Pons (tissue), 1 donor: ENCODE measurements around the gene SETD1A.
"Not testable (repeated sequence)": the region's sequence is repeated elsewhere in the genome, so short reads cannot be mapped to it uniquely, and the experiment has no call there.

ENCODE experiments used
- DNase-seq: peaks from one replicate; pipeline ENCODE4 v3.0.0-alpha.2; 2016; ENCODE audit warnings: low spot score

The SETD1A gene

DNA sequence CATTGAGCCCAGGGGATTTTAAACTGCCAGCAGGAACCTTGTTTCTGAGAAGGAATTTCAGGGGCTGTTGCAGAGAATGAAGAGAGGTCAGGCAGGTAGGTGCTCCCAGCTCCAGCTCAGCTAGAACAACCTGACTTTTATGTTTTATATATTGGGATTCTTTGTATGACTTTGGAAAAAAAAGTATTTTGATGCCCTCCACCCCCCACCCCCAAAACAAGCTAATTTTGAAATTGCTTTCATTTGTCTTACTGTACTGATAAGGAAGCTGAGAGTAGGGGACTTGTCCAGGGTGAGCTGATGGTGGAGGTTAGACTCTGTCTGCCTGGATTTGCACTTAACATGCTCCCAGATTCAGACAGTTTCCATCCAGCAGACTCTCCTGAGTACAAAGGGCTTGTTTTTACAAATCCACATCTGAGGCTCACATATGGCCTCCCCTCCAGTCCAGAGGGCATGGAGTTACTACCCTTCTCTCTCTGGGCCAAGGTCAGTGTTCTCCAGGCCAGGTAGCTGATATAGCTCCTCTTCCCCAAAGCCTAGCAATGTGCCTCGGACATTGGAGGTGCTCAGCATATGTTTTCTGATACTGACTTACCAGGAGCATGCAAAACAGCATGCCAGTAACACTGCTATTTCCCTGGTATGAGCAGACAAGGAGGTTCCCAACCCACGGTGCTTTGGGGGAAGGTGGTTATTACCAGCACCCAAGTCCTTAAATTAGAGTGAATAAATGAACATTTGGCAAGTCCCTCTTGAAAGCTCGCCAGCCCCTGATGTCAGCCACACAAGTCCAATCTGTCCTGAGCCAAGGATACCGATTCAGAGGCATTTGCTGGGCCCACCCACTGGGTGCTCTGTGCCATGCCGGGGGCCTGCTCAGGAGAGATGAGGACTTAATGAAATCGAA, 41.6 kb downstream of the SETD1A start:
- DNase-seq, result no peak

DNA sequence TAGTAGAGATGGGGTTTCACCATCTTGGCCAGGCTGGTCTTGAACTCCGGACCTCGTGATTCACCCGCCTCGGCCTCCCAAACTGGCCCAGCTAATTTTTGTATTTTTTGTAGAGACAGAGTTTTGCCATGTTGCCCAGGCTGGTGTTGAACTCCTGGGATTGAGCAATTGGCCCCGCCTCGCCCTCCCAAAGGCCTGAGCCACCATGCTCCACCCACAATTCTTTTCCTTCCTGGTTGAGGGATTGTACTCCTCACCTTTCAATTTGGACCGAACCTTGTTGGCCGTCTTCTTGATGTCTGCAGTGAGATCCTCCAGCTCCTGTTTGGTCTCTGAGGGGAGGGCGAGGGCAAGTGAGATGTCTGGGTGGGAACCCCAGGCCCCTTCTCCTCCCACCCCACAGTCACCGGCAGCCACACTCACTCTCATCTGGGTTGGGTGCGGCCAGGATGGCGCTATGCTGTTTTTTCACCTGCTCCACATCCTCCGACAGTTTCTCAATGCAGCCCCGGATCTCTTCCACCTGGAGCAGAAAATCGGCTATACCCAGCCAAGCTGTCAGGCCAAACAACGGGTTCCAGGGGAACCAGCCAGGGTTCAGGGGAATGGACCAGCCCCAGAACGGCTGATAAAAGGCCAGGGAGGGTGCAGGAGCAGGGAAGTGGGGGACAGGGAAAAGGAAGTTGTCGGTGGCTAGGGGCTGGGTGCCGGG, 43.3 kb downstream of the SETD1A start:
- no peak for DNase-seq

DNA sequence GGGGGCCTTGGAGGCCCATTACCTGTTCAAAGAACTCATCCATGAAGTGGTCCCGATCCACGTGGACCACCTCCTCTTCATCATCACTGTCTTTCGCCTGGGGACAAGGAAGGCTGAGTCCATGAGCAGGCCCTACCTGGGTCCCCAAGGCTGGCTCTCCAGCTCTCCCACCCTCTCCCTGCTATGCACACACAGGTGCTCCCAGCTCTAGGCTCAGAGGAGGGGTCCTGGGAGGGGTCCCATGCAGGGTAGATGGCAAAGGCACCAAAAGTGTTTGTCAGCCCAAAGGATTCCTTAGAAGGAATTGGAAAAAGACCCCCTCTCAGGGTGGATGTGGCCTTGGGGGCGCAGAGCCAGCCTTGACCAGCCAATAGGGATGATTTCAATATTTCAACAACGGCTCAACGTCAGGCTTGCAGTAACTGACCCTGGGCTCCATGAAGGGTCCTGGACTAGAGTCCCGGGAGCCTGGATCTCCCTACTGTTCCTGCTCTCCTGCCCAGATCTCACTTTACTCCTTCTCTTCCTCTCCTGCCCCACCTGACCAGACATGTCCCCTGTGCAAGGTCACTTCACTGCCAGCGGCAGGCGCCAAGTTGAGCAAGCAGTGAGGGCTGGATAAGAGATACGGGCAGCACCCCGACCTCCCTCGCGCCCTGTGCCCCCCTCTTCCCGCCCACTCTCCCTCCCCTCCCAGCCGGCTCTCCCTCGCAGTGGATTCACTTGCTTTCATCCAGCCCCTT, 44.1 kb downstream of the SETD1A start:
- DNase-seq, result no peak

DNA sequence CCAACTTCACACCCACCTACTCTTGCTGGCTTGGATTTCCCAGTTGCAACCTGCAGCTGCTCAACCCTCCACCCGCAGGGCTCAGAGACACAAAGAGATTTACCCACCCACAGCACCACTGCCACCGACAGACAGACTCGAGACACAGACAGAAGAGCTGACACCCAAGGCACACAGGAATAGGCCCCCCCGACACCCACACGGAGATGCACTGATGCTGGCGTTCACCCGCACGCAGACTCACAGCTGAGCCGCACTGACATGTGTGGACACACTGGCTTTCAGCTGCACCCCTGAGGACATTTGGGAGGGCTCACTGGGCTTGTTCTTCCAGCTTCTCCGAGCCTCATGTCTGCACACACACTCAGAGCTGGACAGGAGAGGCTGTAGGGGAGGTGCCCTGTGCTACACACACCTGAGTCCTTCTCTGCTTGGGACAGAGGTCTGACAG, 44.7 kb downstream of the SETD1A start:
- DNase-seq, result no peak

DNA sequence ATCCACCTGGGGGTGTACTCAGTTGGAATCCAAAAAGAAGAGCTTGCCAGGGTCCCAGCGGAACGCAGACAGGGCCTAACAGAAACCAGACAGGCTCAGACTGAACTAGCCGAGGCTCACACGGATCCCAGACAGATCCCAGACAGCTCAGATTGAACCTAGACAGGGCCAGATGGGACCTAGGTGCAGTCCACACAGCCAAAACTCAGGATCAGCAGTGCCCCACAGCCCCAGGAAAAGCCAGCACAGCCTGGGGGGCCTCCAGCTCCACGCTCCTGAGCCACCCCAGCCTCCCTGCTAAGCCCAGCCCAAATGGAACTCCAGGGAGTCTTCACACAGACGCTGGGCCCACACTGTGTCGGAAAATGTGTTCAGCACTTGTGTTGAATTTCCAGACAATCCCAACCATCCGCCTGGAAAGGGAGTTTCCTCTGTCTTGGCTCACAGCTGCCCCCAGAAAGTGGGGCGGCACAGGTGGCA, 45.3 kb downstream of the SETD1A start:
- no peak for DNase-seq

DNA sequence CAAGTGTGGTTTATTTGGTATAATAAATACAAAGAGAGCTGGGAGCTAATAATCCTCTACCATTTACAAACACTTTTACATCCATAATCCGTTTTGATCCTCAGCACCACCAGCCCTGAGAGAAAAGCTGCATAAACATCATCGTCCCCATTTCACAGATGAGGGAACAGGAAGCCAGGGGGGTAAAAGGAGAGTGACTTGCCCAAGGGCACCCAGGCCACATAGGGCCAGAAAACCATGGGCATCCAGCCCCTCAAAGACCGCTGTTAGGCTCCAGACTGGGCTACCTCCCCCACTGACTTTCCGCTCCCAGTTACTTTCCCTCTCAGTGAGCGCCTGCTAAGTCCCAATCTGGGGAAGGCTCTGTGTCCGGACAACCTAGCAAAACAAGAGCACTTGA, 46.2 kb downstream of the SETD1A start:
- no peak for DNase-seq

DNA sequence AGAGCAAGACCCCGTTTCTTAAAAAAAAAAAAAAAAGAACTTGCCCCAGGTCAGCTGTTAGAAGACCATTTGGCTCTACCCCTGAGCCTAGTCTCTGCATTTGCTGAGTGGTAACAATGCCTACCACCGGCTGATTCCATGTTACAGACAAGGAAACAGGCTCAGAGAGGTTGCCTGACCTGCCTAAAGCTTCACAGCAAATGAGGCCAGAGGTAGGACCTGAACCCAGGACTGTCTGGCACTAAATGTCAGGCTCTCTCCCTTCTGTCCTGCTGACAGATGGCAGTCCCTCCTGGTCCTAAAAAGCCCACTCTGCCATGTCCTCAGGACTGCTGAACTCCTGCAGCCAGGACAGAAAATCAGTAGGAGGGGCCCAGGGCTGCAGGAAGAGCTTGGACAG, 47.1 kb downstream of the SETD1A start:
- no peak for DNase-seq

DNA sequence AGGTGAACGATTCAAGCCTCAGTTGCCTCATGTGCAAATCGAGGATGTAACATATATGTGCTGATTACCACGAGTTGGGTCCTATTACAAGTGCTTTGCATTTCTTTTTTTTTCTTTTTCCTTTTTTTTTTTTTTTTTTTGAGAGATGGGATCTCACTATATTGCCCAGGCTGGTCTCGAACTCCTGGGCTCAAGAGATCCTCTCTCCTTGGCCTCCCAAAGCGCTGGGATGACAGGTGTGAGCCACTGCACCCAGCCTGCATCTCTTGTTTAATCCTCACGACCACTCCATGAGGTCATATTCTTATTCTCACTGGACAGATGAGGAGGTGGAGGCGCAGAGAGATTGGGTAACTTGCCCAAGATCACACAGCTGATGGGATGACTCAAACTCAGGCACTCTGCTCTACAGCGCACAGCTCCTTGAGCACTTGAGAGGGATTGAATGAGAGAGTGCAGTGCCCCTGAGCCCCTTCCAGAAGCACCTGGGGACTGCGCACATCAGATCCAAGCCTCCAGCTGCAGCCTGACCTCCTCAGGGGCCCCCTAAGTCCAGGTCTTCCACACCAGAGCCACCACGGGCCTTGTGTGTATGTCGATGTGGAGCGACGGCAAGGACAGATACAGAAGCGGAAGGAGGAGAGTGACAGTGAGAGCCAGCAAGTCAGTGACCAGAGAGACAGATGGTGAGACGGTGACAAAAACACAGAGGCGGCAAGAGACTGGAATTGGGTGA, 48.0 kb downstream of the SETD1A start:
- no peak for DNase-seq

DNA sequence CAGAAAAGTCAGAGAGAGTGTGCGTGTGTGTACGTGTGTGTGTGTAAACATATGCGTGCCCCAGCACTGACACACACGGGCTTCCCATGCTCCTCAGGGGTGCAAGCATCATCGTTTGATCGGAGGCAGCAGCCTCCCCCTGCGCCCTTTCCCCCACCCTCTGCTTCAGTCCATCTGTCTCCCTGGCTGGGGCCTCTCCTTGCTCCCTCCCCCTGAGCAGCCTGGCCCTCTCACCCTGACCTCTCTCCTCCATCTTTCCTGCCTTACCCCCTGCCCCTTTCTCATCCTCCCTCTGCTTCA, 48.5 kb downstream of the SETD1A start:
- DNase-seq, result no peak

DNA sequence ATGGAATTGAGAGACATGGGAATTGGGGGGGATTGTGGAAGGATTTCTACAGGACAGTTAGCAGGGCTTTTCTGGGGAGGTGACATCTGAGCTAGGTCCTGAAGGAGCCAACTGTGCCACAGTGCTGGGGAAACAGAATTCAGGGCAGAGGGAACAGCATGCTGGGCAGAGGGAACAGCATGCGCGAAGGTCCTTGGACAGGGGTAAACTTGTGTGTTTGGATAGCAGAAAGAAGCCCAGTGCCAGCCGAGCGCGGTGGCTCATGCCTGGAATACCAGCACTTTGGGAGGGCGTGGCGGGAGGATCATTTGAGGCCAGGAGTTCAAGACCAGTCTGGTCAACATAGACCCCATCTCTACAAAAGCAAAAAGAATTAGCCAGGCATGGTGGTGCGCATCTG, 49.0 kb downstream of the SETD1A start:
- no peak for DNase-seq

DNA sequence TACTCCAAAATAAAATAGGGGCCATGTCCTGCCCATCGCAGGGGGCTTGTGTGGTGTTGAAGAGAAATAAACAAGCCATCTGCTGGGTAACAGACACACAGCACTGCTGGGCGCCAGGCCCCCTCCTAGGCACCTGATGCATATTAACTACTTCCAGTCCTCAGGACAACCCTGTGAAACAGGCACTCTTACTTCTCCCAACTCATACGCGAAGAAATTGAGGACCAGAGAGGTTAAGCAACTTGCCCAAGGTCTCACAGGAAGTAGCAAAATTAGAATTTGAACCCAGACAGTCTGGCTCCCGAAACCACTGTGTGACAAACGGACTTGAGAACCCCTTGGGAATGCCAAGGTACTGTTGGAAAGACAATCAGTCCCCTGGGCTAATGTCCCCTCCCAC, 50.1 kb downstream of the SETD1A start:
- no peak for DNase-seq

DNA sequence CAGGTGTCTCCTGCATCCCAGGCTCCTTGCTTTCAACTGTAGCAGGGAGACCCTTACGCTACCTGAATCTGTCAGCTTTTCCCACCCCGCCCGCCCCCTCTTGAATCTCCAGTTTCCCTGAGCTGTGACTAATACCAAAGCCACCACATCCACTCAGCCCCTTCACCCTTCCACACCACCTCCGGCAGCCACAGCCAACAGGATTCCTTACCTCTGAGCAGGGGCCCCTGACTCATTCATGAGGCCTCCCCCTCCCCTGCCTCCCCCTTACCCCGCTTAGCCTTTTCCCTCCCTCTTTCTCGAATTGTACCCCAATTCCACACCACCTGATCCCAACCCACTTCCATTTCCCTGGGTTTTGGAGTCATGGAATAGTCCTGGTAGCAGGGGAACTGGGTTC, 50.6 kb downstream of the SETD1A start:
- DNase-seq, result no peak

DNA sequence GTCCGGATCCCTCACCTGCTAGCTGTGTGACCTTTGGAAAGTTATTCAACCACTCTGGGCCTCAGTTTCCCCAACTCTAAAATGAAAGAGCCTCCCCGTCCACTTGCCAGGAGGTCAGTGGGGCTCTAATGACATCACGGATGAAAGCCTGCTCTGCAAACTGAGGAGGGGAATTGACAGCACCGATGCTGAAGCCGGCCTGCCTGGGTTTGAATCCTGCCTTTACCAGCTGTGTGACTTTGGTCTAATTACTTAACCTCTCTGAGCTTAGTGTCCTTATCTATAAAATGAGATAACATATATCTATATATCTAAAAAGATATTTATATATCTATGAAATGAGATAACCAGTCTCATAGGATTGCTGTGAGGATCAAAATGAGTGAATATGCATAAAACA, 51.0 kb downstream of the SETD1A start:
- DNase-seq, result no peak

DNA sequence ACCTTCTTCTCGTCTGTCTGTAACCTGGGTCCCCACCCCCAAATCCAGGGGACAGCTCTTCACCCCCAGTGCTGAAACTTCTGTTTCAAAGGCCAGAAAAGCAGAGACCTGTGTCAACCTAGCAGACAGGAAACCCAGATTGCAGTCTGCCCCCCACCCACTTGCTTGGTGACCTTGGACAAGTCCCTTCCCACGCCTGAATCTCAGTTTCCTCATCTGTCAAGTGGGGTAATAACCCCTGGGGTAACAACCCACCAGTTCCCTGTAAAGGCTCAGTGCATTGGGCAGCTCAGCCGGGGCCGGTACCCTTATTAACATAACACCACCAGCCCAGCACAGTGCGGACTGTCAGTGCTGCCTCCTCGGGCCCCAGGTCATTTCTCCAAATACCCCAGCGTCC, 51.6 kb downstream of the SETD1A start:
- no peak for DNase-seq

DNA sequence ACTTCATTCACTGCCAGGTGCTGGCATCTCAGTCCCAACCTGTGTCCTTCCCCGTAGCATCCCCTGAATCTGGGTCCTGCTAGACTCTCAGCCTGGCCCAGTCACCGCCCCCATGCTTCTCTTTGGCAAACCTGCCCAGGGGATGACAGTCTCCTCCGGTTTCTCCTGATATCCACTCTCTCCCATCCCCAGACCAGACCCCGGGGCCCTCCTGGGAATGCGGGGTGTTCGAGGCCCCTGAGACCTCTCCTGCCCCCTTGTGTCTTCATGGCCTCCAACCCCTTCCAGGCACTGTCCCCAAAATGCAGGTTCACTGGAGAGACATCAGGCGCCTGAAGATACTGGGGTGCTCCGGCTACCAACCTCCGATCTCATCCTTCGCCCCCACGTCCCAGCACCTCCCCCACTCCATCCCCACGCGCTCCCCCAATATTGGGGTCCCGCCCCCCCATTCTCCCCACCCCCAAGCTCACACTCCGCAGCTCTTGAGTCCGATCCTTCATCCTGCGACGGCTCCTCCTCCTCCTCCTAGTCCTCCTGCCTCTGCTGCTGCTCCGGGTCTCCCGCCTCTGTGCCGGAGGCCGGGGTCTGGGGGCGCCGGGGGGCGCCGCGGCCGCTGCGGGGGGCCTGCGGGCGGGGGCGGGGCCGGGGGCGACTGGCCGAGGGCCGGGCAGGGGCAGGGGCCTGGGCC, 52.5 kb downstream of the SETD1A start:
- DNase-seq, result no peak

DNA sequence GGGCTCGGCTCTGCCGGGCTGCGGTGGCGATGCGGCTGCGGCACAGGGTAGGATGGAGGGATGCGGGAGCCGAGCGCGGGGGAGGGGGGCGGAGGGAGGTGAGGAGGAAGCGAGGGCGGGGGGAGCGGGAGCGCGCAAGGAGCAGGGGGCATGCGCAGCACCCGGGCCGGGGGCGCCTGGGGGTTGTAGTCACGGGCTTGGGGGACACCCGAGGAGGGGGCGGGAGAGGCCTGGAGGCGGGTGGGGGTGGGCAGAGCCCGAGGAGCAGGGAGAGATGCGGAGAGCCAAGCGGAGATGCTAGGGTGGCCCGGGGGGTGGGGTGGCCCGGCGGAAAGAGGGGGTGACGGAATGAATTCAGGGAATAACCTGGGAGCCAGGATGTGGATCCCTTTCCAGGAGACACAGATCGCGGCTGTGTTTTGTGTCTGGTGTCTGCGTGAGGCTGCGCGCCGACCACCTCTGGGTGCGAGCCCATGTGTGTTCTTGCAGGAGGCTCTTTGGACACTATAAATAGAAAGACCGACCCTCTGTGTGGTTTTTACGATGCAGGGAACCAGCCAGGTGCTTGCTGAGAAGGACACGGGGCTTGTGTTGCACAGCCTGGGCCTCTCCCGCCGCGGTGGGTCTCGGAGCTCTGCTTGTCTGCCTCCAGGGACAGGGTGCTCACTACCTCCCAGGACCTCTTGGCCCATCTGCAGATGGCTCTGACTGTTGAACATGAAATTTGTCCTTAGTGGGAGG, 53.2 kb downstream of the SETD1A start, which contains the start of gene STX1B:
Gene STX1B, minus strand, starts transcription at position 54 of the 741 bp plus-strand sequence. CDS start 242 bp downstream, outside the sequence.
- no peak for DNase-seq

DNA sequence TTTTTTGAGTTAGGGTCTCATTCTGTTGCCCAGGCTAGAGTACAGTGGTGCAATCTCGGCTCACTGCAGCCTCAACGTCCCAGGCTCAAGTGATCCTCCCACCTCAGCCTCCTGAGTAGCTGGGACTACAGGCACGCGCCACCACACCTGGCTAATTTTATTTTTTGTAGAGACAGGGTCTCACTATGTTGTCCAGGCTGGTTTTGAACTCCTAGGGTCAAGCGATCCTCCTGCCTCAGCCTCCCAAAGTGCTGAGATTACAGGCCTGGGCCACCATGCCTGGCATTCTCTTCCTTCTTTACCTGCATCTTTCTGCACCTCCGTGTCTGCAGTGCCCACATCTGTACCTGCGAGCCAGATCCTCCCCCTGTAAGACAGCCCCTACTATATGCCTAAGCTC, 54.3 kb downstream of the SETD1A start:
- not testable (repeated sequence) for DNase-seq

DNA sequence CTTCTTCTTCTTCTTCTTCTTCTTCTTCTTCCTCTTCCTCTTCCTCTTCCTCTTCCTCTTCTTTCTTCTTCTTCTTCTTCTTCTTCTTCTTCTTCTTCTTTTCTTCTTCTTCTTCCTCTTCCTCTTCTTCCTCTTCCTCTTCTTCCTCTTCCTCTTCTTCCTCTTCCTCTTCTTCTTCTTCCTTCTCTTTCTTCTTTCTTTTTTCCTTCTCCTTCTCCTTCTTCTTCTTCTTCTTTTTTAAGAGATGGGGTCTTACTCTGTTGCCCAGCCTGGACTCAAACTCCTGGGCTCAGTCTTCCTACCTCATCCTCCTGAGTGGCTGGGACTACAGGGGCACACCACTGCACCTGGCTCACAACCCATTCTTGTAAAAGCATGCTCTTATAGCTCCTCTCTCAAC, 55.7 kb downstream of the SETD1A start:
- not testable (repeated sequence) for DNase-seq

DNA sequence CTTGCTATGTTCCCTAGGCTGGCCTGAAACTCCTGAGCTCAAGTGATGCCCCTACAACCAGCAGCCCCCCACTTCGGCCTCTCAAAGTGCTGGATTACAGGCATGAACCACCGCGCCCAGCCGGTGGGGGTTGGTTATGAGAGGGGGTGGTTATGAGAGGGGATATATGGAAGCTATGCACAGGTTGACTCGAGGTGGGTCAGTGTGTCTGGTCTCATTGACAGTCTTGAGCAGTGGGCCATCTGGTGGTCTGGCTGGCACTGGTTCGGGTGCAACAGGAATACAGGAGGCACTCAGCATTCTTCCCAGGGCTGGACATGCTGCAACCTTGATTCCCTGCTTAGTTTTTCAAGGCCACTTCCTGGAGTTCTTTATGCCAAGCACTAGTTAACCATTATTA, 58.5 kb downstream of the SETD1A start:
- no peak for DNase-seq

DNA sequence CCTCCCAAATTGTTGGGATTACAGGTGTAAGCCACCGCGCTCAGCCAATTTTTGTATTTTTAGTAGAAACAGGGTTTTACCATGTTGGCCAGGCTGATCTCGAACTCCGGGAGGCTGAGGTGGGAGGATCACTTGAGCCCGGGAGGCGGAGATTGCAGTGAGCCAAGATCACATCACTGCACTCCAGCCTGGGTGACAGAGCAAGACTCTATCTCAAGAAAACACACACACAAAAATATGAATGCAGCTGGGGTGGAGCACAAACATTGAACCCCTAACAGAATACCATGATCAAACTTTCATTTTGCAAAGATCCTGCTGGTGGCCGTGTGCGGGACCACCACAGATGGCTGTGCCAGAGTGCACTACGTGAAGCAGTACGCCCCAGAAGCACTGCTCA, 60.2 kb downstream of the SETD1A start:
- not testable (repeated sequence) for DNase-seq

DNA sequence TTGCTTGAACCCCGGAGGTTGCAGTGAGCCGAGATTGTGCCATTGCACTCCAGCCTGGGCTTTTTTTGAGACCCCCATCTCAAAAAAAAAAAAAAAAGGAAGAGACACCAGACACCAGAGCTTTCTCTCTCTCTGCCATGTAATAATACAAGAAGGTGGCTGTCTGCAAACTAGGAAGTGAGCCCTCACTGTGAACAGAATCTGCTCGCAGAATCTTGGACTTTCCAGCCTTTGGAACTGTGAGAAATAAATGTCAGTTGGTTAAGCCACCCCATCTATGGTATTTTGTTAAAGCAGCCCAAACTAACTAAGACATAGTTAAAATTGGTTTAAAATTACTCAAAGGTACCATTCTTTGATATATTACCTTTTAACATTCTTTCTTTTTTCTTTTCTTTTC, 63.0 kb downstream of the SETD1A start:
- DNase-seq, result no peak
